Measurements from ENCODE around the gene TCP10L. TPM values are rescaled to one million over a fixed set of nuclear protein-coding genes. Genes with fewer than 3 reads are reported as not detected.

TCP10L gene
- 0.17 and 0.22 TPM in 2 replicates for total RNA-seq

GRCh38 chr21:32585042-32585710, at the start of gene TCP10L:
Gene TCP10L (minus strand): TSS chr21:32585523. CDS start chr21:32584304, 1,219 bp downstream.

DNA sequence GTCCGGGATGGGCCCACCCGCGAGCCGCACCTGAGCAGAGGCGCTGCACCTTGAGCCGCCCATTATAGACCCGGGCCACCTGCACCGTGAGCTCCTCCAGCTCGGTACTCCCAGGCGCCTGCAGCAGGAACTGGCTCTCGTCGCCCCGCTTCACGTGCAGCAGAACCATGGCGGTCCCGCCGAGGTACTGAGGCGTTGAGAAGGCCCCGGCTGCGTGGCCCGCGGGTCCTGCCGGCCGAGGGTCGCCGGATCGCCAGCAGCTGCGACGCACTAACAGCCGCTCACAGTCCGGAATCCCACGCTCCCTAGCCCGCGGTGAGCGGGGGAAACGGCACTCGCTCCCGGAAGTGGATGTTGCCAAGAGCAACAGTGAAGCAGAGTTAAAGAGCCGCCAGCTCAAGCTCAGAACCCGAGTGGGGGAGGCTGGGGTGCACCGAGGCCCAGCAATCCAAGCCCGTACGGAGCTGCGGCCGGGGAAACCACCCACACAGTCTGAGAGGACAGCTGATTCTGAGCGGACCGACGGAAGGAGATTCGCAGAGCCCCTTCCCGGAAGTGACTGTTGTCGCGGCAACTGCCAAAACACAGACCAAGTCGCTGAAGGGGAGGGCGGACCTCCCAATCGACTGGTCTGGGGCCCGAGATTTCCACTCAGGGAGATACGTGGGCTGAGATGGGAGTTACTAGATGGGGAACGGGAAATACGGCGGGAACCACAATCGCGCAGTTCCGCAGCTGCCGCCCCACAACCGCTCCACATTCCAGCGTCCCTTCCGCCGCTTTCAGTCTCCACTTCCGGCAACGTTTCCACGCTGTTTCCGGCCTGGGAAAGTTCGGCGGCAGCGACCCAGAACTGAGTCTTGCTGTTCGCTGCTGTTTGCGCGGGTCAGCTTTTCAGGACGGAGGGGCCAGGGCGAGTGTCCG, 27.0 kb upstream of the TCP10L start, which contains the start of gene CFAP298:
TSS of gene CFAP298 (minus strand) at position 303 of the 924 bp plus-strand sequence. CDS start at position 169, 134 bp downstream.

Other genes with a start within 250 kb of the TCP10L start
- gene URB1, start 192.5 kb downstream of the TCP10L start, total RNA-seq: 14.6 and 17.1 TPM in 2 replicates
- 14.1 and 15.8 TPM in 2 replicates for gene EVA1C, start 172.8 kb downstream of the TCP10L start, total RNA-seq
- 25.4 and 31.3 TPM in 2 replicates for gene CFAP298, start 26.9 kb upstream of the TCP10L start, total RNA-seq
- gene SYNJ1, start 142.5 kb upstream of the TCP10L start, total RNA-seq: 12.4 and 15.3 TPM in 2 replicates
- 14.4 and 26.2 TPM in 2 replicates for gene PAXBP1, start 186.2 kb upstream of the TCP10L start, total RNA-seq

Measured in dermis lymphatic vessel endothelial cell (primary cell).